Measurements from ENCODE around the gene ROBO1.

GRCh38 chr3:78895528-78895927 is 872.3 kb downstream of the ROBO1 start:
- TF ChIP-seq RFX5 (IDR thresholded peaks at IDR 0.05; ENCODE audit: borderline replicate concordance, low read depth, low read length) (no peak), CTCF (IDR thresholded peaks at IDR 0.05; ENCODE audit: control extremely low read depth in 1 of 3, insufficient read depth in 1 of 3, low read depth in 1 of 3, low read length in 3 of 3) (no peak), POLR2AphosphoS5 (IDR thresholded peaks at IDR 0.05; ENCODE audit: low read depth, low read length) (no peak), USF2 (IDR thresholded peaks at IDR 0.05; ENCODE audit: low read length) (no peak), ATF3 (IDR thresholded peaks at IDR 0.05; ENCODE audit: insufficient read depth, low read depth, low read length) (no peak), ZNF274 (IDR thresholded peaks at IDR 0.05; ENCODE audit: borderline replicate concordance, extremely low read depth, low read length) (no peak), NRF1 (IDR thresholded peaks at IDR 0.05; ENCODE audit: low read depth, low read length) (no peak), EZH2 (IDR thresholded peaks at IDR 0.05; ENCODE audit: low read depth, low read length, severe bottlenecking) (no peak)
